Adrenal gland (tissue), 12 donors: ENCODE results near the gene EXOC6. TPM values are rescaled to one million over a fixed set of nuclear protein-coding genes. Genes with fewer than 3 reads are reported as not detected.

Experiments used
- DNase-seq, 7 donors: peaks; one replicate each; pipeline ENCODE4 v3.0.0-alpha.2; 2019 to 2020
- H3K27ac ChIP-seq, 5 donors: fragments of 200-600 bp; sonication (generic) in 4 of 5; 1 replicate in 3 of 5; 2 replicates in 2 of 5; pipeline versions ENCODE4 v1.5.1 to v1.8.0; 2016 to 2020; ENCODE audit warnings: mild to moderate bottlenecking in 1 of 5
- H3K27me3 ChIP-seq: fragments of 200-600 bp; 2 replicates; pipeline ENCODE4 v1.8.0; 2021
- H3K36me3 ChIP-seq, 2 donors: fragments of 200-600 bp; replicated peaks in 1 of 2; 1 replicate in 1 of 2; 2 replicates in 1 of 2; pipeline versions ENCODE4 v1.5.1 to v1.8.0; 2018 to 2022
- H3K4me1 ChIP-seq, 2 donors: fragments of 200-600 bp; replicated peaks in 1 of 2; 1 replicate in 1 of 2; 2 replicates in 1 of 2; pipeline versions ENCODE4 v1.5.1 to v1.8.0; 2018 to 2021
- H3K4me3 ChIP-seq, 4 donors: fragments of 200-600 bp; sonication (generic) in 3 of 4; one replicate each; pipeline ENCODE4 v1.5.1; 2016 to 2018
- H3K9me3 ChIP-seq, 3 donors: fragments of 200-600 bp; sonication (generic) in 1 of 3; replicated peaks in 1 of 3; 1 replicate in 2 of 3; 2 replicates in 1 of 3; pipeline versions ENCODE4 v1.5.1 to v1.8.0; 2016 to 2021
- POLR2A ChIP-seq, 2 donors: fragments of 450-650 bp; IDR thresholded peaks; one replicate each; pipeline ENCODE4 v1.6.1; 2017; ENCODE audit warnings: antibody characterized with exemption in 2 of 2, mild to moderate bottlenecking in 2 of 2, moderate library complexity in 1 of 2
- WGBS, 4 donors: extraction: QIAGEN DNeasy Blood & Tissue Kit in 2 of 4; methylation state at CpG; one replicate each; pipeline versions ENCODE4 v1.1.5 to v1.1.7; 2013 to 2017; 5-methylcytosine and 5-hydroxymethylcytosine counted together
- intact Hi-C, 2 donors: fragments of 100-400 bp; cut with DNase I; formaldehyde crosslinking; loops; one replicate each; pipeline versions ENCODE4 v1.14.1 to v1.15.0; 2022 to 2023
- polyA plus RNA-seq, 3 donors: library from polyadenylated mRNA; stranded (reverse); fragments of 200-250 nt in 2 of 3; fragments of 350-450 nt in 1 of 3; fragmentation: Illumina TruSeq in 1 of 3; extraction: RNeasy Lipid Tissue Mini Kit (QIAGEN cat#74804) in 1 of 3; gene quantifications; one replicate each; pipeline ENCODE4 v1.2.3, GENCODE V29; 2013 to 2014
- total RNA-seq, 9 donors: library from RNA; depleted of rRNA in 4 of 9; stranded (reverse); fragments of >200 nt in 4 of 9; fragments of 120-200 nt in 1 of 9; fragmentation: NEBNext Ultra II Directional in 1 of 9; extraction: Animal tissue kit (Norgen Biotek cat#: 25700) in 1 of 9; gene quantifications; one replicate each; pipeline versions ENCODE4 v1.1.0 to v1.2.4, GENCODE V29; 2013 to 2023
- TF ChIP-seq, protein P1 (sequence below), 6 experiments: fragments of 450-650 bp in 4 of 6; fragments of 200-600 bp in 2 of 6; sonication (generic) in 1 of 6; IDR thresholded peaks; 1 replicate in 5 of 6; 2 replicates in 1 of 6; pipeline versions ENCODE4 v1.5.1 to v1.8.0; 2016 to 2021; ENCODE audit warnings: antibody characterized with exemption in 6 of 6, mild to moderate bottlenecking in 2 of 6, moderate library complexity in 1 of 6
- donor health status: healthy with polysubstance abuse.
- donor health status: Bipolar disorder and iron deficiency.
- donor health status: DM: yes; HTN: yes; CAD: no.
- donor health status: DM: no; HTN: no; CAD: no.
- donor health status: DM: no; HTN: no; CAD: no.
- donor health status: DM: yes; HTN: yes; CAD: no.

The EXOC6 gene
- total and polyA plus RNA-seq, 12 donors = 7.1 to 60.1 (median 25.7) TPM

DNA sequence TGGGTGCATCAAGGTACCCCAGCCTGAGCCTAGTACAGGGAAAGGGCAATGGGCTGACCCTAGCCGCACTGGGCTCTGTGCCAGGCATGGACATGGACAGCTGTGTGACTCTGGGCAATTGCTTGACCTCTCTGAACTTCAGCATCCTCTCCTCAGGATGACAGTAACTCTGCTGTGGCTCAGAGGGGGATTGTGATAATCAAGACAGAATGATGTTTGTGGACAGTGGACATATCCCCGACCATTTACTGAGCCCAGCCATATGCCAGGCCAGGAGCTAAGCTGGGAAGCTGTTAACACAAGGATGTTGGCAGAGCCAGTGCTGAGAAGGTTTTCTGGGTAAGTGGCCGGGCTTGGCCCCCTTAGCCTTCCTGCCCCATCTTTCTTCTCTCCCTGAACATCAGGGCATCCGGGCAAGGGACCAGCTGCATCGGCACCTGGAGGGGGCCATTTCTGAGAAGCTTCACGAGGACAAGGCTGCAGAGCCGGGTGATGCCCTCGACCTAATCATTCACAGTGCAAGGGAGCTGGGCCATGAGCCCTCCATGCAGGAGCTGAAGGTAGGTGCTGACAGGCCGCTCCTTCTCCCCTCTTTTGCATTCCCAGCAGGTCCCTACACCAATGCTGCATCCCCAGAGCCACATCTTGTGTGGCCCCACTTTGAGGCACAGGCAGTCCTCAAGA, 215.8 kb downstream of the EXOC6 start:
- Histone ChIP-seq H3K36me3 (no peaks in the 10 kb centered on the region), H3K9me3 (no peaks in the 10 kb centered on the region), H3K4me3 (no peak overlapping the region), H3K27me3 (peaks cover 61% of the 10 kb centered on the region), H3K27ac (no peak overlapping the region), H3K4me1 (peaks cover 0 to 18% of the 10 kb centered on the region in 2 donors)
- DNase-seq = no peak
- intact Hi-C loops = no loop called here
- no peak for TF ChIP-seq POLR2A (IDR thresholded peaks at IDR 0.05)
- TF ChIP-seq, protein P1, sequence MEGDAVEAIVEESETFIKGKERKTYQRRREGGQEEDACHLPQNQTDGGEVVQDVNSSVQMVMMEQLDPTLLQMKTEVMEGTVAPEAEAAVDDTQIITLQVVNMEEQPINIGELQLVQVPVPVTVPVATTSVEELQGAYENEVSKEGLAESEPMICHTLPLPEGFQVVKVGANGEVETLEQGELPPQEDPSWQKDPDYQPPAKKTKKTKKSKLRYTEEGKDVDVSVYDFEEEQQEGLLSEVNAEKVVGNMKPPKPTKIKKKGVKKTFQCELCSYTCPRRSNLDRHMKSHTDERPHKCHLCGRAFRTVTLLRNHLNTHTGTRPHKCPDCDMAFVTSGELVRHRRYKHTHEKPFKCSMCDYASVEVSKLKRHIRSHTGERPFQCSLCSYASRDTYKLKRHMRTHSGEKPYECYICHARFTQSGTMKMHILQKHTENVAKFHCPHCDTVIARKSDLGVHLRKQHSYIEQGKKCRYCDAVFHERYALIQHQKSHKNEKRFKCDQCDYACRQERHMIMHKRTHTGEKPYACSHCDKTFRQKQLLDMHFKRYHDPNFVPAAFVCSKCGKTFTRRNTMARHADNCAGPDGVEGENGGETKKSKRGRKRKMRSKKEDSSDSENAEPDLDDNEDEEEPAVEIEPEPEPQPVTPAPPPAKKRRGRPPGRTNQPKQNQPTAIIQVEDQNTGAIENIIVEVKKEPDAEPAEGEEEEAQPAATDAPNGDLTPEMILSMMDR (IDR thresholded peaks at IDR 0.05) = no peak
- 80 to 93% (median 85%) methylated on average over 5 to 9 of the region's 9 CpGs for WGBS, 4 donors

DNA sequence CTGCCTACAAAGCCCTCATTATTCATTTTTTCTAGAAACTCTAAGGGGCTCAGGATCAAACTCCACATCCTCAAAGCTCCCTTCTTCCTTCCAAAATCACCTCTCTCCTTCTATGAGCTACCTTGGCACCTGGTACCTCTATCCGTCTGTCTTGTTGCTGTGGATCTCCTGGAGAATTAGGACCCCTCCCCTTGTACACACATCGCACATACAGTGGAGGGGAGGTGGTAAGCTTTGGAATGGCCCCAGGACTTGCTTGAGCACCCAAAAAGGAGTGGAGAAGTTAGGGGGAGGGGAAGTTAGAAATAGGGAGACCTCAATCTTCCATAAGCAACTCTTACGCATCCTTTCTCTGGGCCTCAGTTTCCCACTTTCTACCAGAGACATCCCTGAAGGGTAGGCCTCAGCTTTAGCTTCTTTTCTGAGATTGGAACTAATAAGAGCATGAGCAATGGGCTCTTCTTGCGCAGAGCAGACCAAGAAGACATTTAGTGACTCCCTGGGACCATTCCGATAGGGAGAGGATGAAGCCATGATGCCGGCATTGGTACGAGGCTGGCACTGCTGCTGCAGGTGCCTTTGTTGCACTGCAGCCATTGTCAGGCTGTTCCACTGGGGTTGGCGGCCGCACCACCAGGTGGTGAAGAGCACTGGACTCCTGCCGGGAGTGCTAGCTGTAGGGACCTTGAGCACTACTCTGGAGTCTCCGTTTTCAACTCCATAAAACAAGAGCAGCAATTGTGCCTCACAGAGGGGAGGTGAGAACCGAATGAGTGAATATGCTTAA, 216.7 kb downstream of the EXOC6 start:
- Histone ChIP-seq H3K36me3 (no peaks in the 10 kb centered on the region), H3K27me3 (peaks cover 62% of the 10 kb centered on the region), H3K27ac (no peak overlapping the region), H3K9me3 (no peaks in the 10 kb centered on the region), H3K4me3 (no peak overlapping the region), H3K4me1 (peaks cover 0 to 18% of the 10 kb centered on the region in 2 donors)
- intact Hi-C loops = no loop called here
- TF ChIP-seq, protein P1 (IDR thresholded peaks at IDR 0.05) = no peak
- TF ChIP-seq POLR2A (IDR thresholded peaks at IDR 0.05) = no peak
- DNase-seq = no peak
- 79 to 88% (median 85%) methylated on average over 10 to 12 of the region's 12 CpGs for WGBS, 4 donors

DNA sequence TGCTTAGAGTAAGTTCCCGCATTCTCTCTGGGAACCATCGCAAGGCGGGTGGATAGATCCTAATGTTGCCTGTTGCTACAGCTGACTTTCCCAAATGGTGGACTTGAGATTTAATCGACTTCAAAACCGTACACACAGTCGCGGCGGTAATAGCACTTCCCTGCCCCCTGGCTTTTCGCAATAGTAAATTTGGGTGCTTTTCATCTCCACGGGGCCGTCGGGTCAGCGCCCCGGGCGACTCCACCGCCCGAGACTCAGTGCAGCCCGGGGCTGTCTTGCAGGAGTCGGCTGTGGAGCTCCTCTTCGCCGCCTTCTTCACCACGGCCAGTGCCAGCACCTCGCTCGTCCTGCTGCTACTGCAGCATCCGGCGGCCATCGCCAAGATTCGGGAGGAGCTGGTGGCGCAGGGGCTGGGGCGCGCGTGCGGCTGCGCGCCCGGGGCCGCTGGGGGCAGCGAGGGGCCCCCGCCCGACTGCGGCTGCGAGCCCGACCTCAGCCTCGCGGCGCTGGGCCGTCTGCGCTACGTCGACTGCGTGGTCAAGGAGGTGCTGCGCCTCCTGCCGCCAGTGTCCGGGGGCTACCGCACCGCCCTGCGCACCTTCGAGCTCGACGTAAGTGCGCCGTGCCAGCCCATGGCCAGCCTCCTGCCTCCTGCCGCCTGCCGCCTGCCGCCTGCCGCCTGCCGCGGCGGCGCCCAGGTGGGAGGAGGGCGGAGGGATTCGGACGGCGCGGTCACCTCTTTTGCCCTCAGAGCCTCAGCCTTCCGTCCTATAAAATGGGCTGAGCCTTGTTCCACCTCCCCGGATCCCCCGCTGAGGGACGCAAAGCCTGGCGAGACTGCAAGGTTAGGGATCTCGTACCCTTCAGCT, 217.6 kb downstream of the EXOC6 start:
- H3K27ac ChIP-seq = no peak overlapping the region
- TF ChIP-seq, protein P1 (IDR thresholded peaks at IDR 0.05) = no peak
- TF ChIP-seq POLR2A (IDR thresholded peaks at IDR 0.05) = no peak
- peaks cover 62% of the 10 kb centered on the region for H3K27me3 ChIP-seq
- DNase-seq = no peak
- 13 to 39% (median 16%) methylated on average over 23 to 81 of the region's 81 CpGs for WGBS, 4 donors
- no peaks in the 10 kb centered on the region for H3K9me3 ChIP-seq
- H3K4me3 ChIP-seq = no peak overlapping the region
- intact Hi-C loops = no loop called here
- H3K36me3 ChIP-seq = no peaks in the 10 kb centered on the region
- H3K4me1 ChIP-seq = peaks cover 0 to 18% of the 10 kb centered on the region in 2 donors

DNA sequence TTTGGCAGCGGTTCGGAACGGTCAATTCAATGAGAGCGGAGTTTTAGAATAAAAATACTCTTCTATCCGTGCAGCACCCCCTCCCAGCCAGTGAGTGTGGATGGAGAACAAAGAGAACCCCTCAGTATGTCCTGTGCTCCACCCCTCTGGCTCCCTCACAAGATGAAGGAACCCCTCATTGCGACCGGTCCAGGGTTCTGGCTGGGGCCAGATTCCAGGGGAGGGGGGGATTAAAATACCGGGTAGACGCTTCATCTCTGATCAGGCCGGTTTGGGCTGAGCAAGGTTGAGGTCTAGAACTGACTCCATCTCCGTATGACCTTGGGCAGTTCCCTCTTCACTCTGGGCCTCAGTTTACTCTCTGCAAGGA, 218.2 kb downstream of the EXOC6 start:
- TF ChIP-seq POLR2A (IDR thresholded peaks at IDR 0.05) = no peak
- TF ChIP-seq, protein P1 (IDR thresholded peaks at IDR 0.05) = no peak
- peaks cover 62% of the 10 kb centered on the region for H3K27me3 ChIP-seq
- H3K9me3 ChIP-seq = no peaks in the 10 kb centered on the region
- no peak for DNase-seq
- H3K27ac ChIP-seq = no peak overlapping the region
- no peak overlapping the region for H3K4me3 ChIP-seq
- 21 to 35% (median 34%) methylated on average over 11 of the region's 11 CpGs for WGBS, 4 donors
- H3K4me1 ChIP-seq = peaks cover 0 to 18% of the 10 kb centered on the region in 2 donors
- no peaks in the 10 kb centered on the region for H3K36me3 ChIP-seq
- intact Hi-C loops = no loop called here
